Measurements from ENCODE around the gene ZCCHC7.

DNA sequence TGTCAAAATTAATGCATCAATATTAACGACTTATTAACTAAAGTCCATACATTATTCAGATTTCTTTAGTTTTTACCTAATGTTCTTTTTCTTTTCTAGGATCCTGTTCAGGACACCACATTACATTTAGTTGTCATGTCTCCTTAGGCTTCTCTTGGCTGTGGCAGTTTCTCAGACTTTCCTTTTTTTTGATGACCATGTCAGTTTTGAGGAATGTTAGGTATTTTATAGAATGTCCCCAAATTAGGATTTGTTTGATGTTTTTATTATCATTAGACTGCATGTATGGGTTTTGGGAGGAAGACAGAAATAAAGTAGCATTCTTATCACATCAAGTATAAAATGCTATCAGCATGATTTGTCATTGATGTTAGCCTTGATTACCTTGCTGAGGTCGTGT, 32.0 kb downstream of the ZCCHC7 start:
- TF ChIP-seq, protein P1, sequence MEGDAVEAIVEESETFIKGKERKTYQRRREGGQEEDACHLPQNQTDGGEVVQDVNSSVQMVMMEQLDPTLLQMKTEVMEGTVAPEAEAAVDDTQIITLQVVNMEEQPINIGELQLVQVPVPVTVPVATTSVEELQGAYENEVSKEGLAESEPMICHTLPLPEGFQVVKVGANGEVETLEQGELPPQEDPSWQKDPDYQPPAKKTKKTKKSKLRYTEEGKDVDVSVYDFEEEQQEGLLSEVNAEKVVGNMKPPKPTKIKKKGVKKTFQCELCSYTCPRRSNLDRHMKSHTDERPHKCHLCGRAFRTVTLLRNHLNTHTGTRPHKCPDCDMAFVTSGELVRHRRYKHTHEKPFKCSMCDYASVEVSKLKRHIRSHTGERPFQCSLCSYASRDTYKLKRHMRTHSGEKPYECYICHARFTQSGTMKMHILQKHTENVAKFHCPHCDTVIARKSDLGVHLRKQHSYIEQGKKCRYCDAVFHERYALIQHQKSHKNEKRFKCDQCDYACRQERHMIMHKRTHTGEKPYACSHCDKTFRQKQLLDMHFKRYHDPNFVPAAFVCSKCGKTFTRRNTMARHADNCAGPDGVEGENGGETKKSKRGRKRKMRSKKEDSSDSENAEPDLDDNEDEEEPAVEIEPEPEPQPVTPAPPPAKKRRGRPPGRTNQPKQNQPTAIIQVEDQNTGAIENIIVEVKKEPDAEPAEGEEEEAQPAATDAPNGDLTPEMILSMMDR (conservative IDR thresholded peaks at IDR 0.05; ENCODE audit: low read length) = no peak
- TF ChIP-seq EZH2phosphoT487 (IDR thresholded peaks at IDR 0.05; ENCODE audit: borderline replicate concordance) = no peak

Measured in Loucy (cell line).